IMR-90 (cell line): ENCODE data around the gene EDARADD. TPM values are rescaled to one million over a fixed set of nuclear protein-coding genes. Genes with fewer than 3 reads are reported as not detected.
"Not testable (repeated sequence)": the region's sequence is repeated elsewhere in the genome, so short reads cannot be mapped to it uniquely, and the experiment has no call there.

Experiments used
- ATAC-seq: fragments of 200-7000 bp; cut with Tn5 transposase; 2 replicates; pipeline ENCODE4 v1.9.1; 2020; ENCODE audit warnings: low read depth, mild to moderate bottlenecking, moderate library complexity
- BruUV-seq: library from RNA; stranded (reverse); fragments of 400-500 nt; replicated peaks from 2 replicates; lab custom pipeline; 2021; lab: Mats Ljungman, UMichigan
- CTCF ChIA-PET: fragments of 300-600 bp; formaldehyde crosslinking; extraction: SDS; loops from one replicate; lab custom pipeline; 2021; ENCODE audit warnings: antibody characterized with exemption; lab: Yijun Ruan, JAX
- POLR2A ChIA-PET: fragments of 300-600 bp; sonication (Branson Sonifier 250); formaldehyde crosslinking; loops from one replicate; lab custom pipeline; 2022; ENCODE audit warnings: antibody characterized with exemption; ENCODE audit not compliant: unreplicated experiment; lab: Charles Lee
- DNase-seq: peaks from one replicate; pipeline ENCODE4 v3.0.0; 2013
- H2AFZ ChIP-seq: replicated peaks from 2 replicates; pipeline ENCODE3; 2013; ENCODE audit warnings: low read length, mild to moderate bottlenecking; ENCODE audit not compliant: poor library complexity
- H2AK5ac ChIP-seq: 2 replicates; pipeline ENCODE4 v1.6.1; 2013; ENCODE audit warnings: low read depth, low read length, inconsistent platforms
- H2AK9ac ChIP-seq: replicated peaks from 2 replicates; pipeline ENCODE3; 2013; ENCODE audit warnings: mild to moderate bottlenecking, low read depth, low read length, moderate library complexity; ENCODE audit not compliant: poor library complexity
- H2BK120ac ChIP-seq: 2 replicates; pipeline ENCODE4 v1.6.1; 2013; ENCODE audit warnings: low read depth, low read length, inconsistent platforms
- H2BK15ac ChIP-seq: 3 replicates; pipeline ENCODE4 v1.6.1; 2013; ENCODE audit warnings: low read depth, low read length, inconsistent platforms
- H2BK20ac ChIP-seq: 2 replicates; pipeline ENCODE4 v1.6.1; 2013; ENCODE audit warnings: low read depth, mild to moderate bottlenecking, inconsistent platforms, low read length, moderate library complexity
- H2BK5ac ChIP-seq: 2 replicates; pipeline ENCODE4 v1.6.1; 2013; ENCODE audit warnings: mild to moderate bottlenecking, low read depth, low read length, inconsistent platforms; ENCODE audit not compliant: poor library complexity, severe bottlenecking
- H3K14ac ChIP-seq: replicated peaks from 2 replicates; pipeline ENCODE4 v1.6.1; 2013; ENCODE audit warnings: low read depth, low read length, inconsistent platforms
- H3K18ac ChIP-seq: 2 replicates; pipeline ENCODE4 v1.6.1; 2013; ENCODE audit warnings: low read depth, low read length, control low read depth
- H3K23ac ChIP-seq: 2 replicates; pipeline ENCODE4 v1.6.1; 2013; ENCODE audit warnings: low read depth, low read length, inconsistent platforms
- H3K27ac ChIP-seq: 2 replicates; pipeline ENCODE4 v1.5.1; 2013; ENCODE audit warnings: mild to moderate bottlenecking, control low read depth, low read length; ENCODE audit not compliant: insufficient read depth
- H3K27me3 ChIP-seq: 2 replicates; pipeline ENCODE4 v1.6.1; 2013; ENCODE audit warnings: low read length; ENCODE audit not compliant: control insufficient read depth, insufficient read depth
- H3K36me3 ChIP-seq: 2 replicates; pipeline ENCODE4 v1.6.1; 2013; ENCODE audit warnings: low read length, mixed read lengths; ENCODE audit not compliant: control insufficient read depth, insufficient read depth
- H3K4ac ChIP-seq: 2 replicates; pipeline ENCODE4 v1.6.1; 2013; ENCODE audit warnings: low read depth, low read length, inconsistent platforms
- H3K4me1 ChIP-seq: 2 replicates; pipeline ENCODE4 v1.6.1; 2013; ENCODE audit warnings: low read length, mixed read lengths; ENCODE audit not compliant: control insufficient read depth, insufficient read depth
- H3K4me2 ChIP-seq: 2 replicates; pipeline ENCODE4 v1.6.1; 2013; ENCODE audit warnings: low read depth, mild to moderate bottlenecking, control low read depth, low read length, moderate library complexity
- H3K4me3 ChIP-seq: 2 replicates; pipeline ENCODE4 v1.5.1; 2013; ENCODE audit warnings: low read depth, mild to moderate bottlenecking, control low read depth, low read length, moderate library complexity; ENCODE audit not compliant: insufficient read depth
- H3K56ac ChIP-seq: 2 replicates; pipeline ENCODE4 v1.6.1; 2013; ENCODE audit warnings: low read length, inconsistent platforms; ENCODE audit not compliant: insufficient read depth; ENCODE audit errors: extremely low read depth
- H3K79me1 ChIP-seq, 2 experiments: 2 replicates each; pipeline ENCODE4 v1.6.1; 2013; ENCODE audit warnings: low read length in 2 of 2, inconsistent platforms in 1 of 2, low read depth in 1 of 2
- H3K9ac ChIP-seq: 2 replicates; pipeline ENCODE4 v1.6.1; 2013; ENCODE audit warnings: low read depth, low read length, control low read depth
- H3K9me1 ChIP-seq: 2 replicates; pipeline ENCODE4 v1.6.1; 2013; ENCODE audit warnings: low read length, inconsistent platforms; ENCODE audit not compliant: insufficient read depth
- H3K9me3 ChIP-seq: 2 replicates; pipeline ENCODE4 v1.6.1; 2013; ENCODE audit warnings: low read length; ENCODE audit not compliant: control insufficient read depth, insufficient read depth
- H4K20me1 ChIP-seq: 2 replicates; pipeline ENCODE4 v1.6.1; 2013; ENCODE audit warnings: low read length, inconsistent platforms; ENCODE audit not compliant: insufficient read depth
- H4K5ac ChIP-seq: 2 replicates; pipeline ENCODE4 v1.6.1; 2013; ENCODE audit warnings: mild to moderate bottlenecking, low read depth, low read length, control low read depth
- H4K8ac ChIP-seq, 2 experiments: 2 replicates each; pipeline ENCODE4 v1.6.1; 2013; ENCODE audit warnings: low read depth in 2 of 2, low read length in 2 of 2, control low read depth in 1 of 2, inconsistent platforms in 1 of 2
- H4K91ac ChIP-seq: 2 replicates; pipeline ENCODE4 v1.6.1; 2013; ENCODE audit warnings: low read depth, low read length, inconsistent platforms; ENCODE audit not compliant: insufficient read depth
- POLR2A ChIP-seq: IDR thresholded peaks from 2 replicates; pipeline ENCODE4 v1.6.1; 2012; ENCODE audit warnings: mild to moderate bottlenecking, low read depth, low read length
- WGBS, 2 experiments: methylation state at CpG; one replicate each; pipeline versions ENCODE4 v1.1.5 to v1.1.7; 2013; ENCODE audit warnings: missing lambda C conversion rate in 2 of 2; ENCODE audit not compliant: insufficient read length in 1 of 2; ENCODE audit errors: extremely low coverage in 2 of 2; 5-methylcytosine and 5-hydroxymethylcytosine counted together
- dilution Hi-C: fragments of 300-500 bp; cut with HindIII; formaldehyde crosslinking; loops from one replicate; pipeline ENCODE4 v1.14.3; 2018; ENCODE audit warnings: low sequenced_read_pairs; ENCODE audit not compliant: unreplicated experiment
- in situ Hi-C: fragments of 300-500 bp; cut with MboI; formaldehyde crosslinking; loops from 3 replicates; pipeline ENCODE4 v1.14.3; 2019; ENCODE audit warnings: low sequenced_read_pairs, inconsistent platforms, mixed read lengths
- intact Hi-C: fragments of 100-400 bp; cut with micrococcal nuclease; formaldehyde crosslinking; loops from 2 replicates; pipeline ENCODE4 v1.10.0; 2022
- polyA plus RNA-seq, 3 experiments: library from polyadenylated mRNA; depleted of rRNA; stranded (reverse); fragments of >200 nt; gene quantifications; 2 replicates each; pipeline ENCODE4 v1.2.3, GENCODE V29; 2012; ENCODE audit warnings: low replicate concordance in 1 of 3
- total RNA-seq: library from RNA; depleted of rRNA; stranded (reverse); fragments of >200 nt; gene quantifications from 2 replicates; pipeline ENCODE4 v1.2.3, GENCODE V29; 2012

Gene EDARADD
- total and polyA plus RNA-seq, 2 of the 4 experiments (the other 2 are of a cell fraction), result not detected

- H2AK9ac ChIP-seq, result no peak overlapping the region
- no peak overlapping the region for H4K5ac ChIP-seq
- H2BK120ac ChIP-seq, result no peak overlapping the region
- no peak overlapping the region for H3K4ac ChIP-seq
- no peak for ATAC-seq
- H3K4me1 ChIP-seq, result no peaks in the 10 kb centered on the region
- no peak overlapping the region for H3K4me3 ChIP-seq
- no CpG with 5 or more reads among the region's 3 CpGs for WGBS, 2 experiments
- H2AFZ ChIP-seq, result no peak overlapping the region
- H4K20me1 ChIP-seq, result no peaks in the 10 kb centered on the region
- H3K9me3 ChIP-seq, result no peaks in the 10 kb centered on the region
- no peaks in the 10 kb centered on the region for H3K36me3 ChIP-seq
- no peak overlapping the region for H4K8ac ChIP-seq
- H3K23ac ChIP-seq, result no peak overlapping the region
- no peak for DNase-seq
- BruUV-seq, result no TSS peak
- ChIA-PET CTCF (no interaction called here), POLR2A (no interaction called here)
- no peak overlapping the region for H3K4me2 ChIP-seq
- H3K27me3 ChIP-seq, result peaks cover 3% of the 10 kb centered on the region; the same call in 1 of the 2 replicates
- intact Hi-C loops (no loop called here), dilution Hi-C loops (no loop called here), in situ Hi-C loops (no loop called here)
- no peak overlapping the region for H2BK15ac ChIP-seq
- no peak overlapping the region for H2AK5ac ChIP-seq
- H3K9ac ChIP-seq, result no peak overlapping the region
- no peak overlapping the region for H3K14ac ChIP-seq
- H2BK5ac ChIP-seq, result no peak overlapping the region
- H3K18ac ChIP-seq, result no peak overlapping the region
- H3K9me1 ChIP-seq, result no peaks in the 10 kb centered on the region
- H4K91ac ChIP-seq, result no peak overlapping the region
- no peak overlapping the region for H3K56ac ChIP-seq
- H3K79me1 ChIP-seq, result no peaks in the 10 kb centered on the region
- no peak overlapping the region for H3K27ac ChIP-seq
- H2BK20ac ChIP-seq, result no peak overlapping the region
- no peak for TF ChIP-seq POLR2A
Observed at GRCh38 chr1:236460103-236460502, 66.0 kb downstream of the EDARADD start.

- no CpG with 5 or more reads among the region's 9 CpGs for WGBS, 2 experiments
- ATAC-seq, H2BK15ac ChIP-seq, H3K27ac ChIP-seq, H4K20me1 ChIP-seq, H3K4me1 ChIP-seq, H2BK120ac ChIP-seq, POLR2A ChIA-PET, H2AK9ac ChIP-seq, H3K36me3 ChIP-seq, H2AFZ ChIP-seq, DNase-seq, H2BK20ac ChIP-seq, H2AK5ac ChIP-seq, H3K9me1 ChIP-seq, H3K27me3 ChIP-seq, in situ Hi-C loops, H3K14ac ChIP-seq, dilution Hi-C loops, H3K4me2 ChIP-seq, H3K9me3 ChIP-seq, H3K4me3 ChIP-seq, H3K56ac ChIP-seq, H3K9ac ChIP-seq, CTCF ChIA-PET, H4K5ac ChIP-seq, H3K18ac ChIP-seq, H2BK5ac ChIP-seq, H3K23ac ChIP-seq, H3K79me1 ChIP-seq, BruUV-seq, H4K8ac ChIP-seq, intact Hi-C loops, H4K91ac ChIP-seq, H3K4ac ChIP-seq: not testable (repeated sequence)
Observed at GRCh38 chr1:236464197-236464596, 70.1 kb downstream of the EDARADD start.
